Nucleus accumbens (tissue), 56 donors: ENCODE measurements around the gene TRIM62.
A peak's percentile ranks its signal among the peaks of the same experiment; 100 is the strongest.

Source experiments
- DNase-seq, 56 donors: peaks; one replicate each; lab custom pipeline; 2025; lab: John Stamatoyannopoulos, UW

The TRIM62 gene

GRCh38 chr1:33181921-33182341, at the start of gene TRIM62:
Gene TRIM62 (minus strand): TSS chr1:33182043. CDS start chr1:33181432, 611 bp downstream.
- DNase-seq = peak in 54 of 56 donors; percentile 36 to 91 (median 79)

- DNase-seq = no peak
Observed at GRCh38 chr1:33231166-33231565, 49.3 kb upstream of the TRIM62 start.

- peak in 1 of 56 donors; percentile 2 for DNase-seq
Observed at GRCh38 chr1:33228935-33229487, 47.2 kb upstream of the TRIM62 start.

GRCh38 chr1:33225586-33225985, 43.7 kb upstream of the TRIM62 start:
- DNase-seq = no peak

GRCh38 chr1:33224166-33224707, 42.4 kb upstream of the TRIM62 start:
- no peak for DNase-seq

GRCh38 chr1:33222381-33222780, 40.5 kb upstream of the TRIM62 start:
- no peak for DNase-seq

GRCh38 chr1:33221385-33221758, 39.5 kb upstream of the TRIM62 start:
- DNase-seq = no peak

- DNase-seq = no peak
Observed at GRCh38 chr1:33220676-33221384, 39.0 kb upstream of the TRIM62 start.

- DNase-seq = no peak
Observed at GRCh38 chr1:33219886-33220661, 38.2 kb upstream of the TRIM62 start.

GRCh38 chr1:33211972-33212371, 30.1 kb upstream of the TRIM62 start:
- DNase-seq = no peak

GRCh38 chr1:33206340-33206739, 24.5 kb upstream of the TRIM62 start:
- no peak for DNase-seq

GRCh38 chr1:33195556-33195955, 13.7 kb upstream of the TRIM62 start:
- no peak for DNase-seq

- DNase-seq = no peak
Observed at GRCh38 chr1:33191731-33192275, 10.0 kb upstream of the TRIM62 start.

GRCh38 chr1:33190701-33191100, 8.9 kb upstream of the TRIM62 start:
- DNase-seq = peak in 7 of 56 donors; percentile 18 to 37 (median 27)

GRCh38 chr1:33188572-33189275, 6.9 kb upstream of the TRIM62 start:
- DNase-seq = no peak

- DNase-seq = no peak
Observed at GRCh38 chr1:33186936-33187335, 5.1 kb upstream of the TRIM62 start.

- DNase-seq = no peak
Observed at GRCh38 chr1:33185541-33185940, 3.7 kb upstream of the TRIM62 start.

- DNase-seq = no peak
Observed at GRCh38 chr1:33183306-33183705, 1.5 kb upstream of the TRIM62 start.

GRCh38 chr1:33182896-33183295, 1.1 kb upstream of the TRIM62 start:
- DNase-seq = no peak

- no peak for DNase-seq
Observed at GRCh38 chr1:33182401-33182841, 578 bp upstream of the TRIM62 start.
